ENCODE measurements around the gene SYMPK.

DNA sequence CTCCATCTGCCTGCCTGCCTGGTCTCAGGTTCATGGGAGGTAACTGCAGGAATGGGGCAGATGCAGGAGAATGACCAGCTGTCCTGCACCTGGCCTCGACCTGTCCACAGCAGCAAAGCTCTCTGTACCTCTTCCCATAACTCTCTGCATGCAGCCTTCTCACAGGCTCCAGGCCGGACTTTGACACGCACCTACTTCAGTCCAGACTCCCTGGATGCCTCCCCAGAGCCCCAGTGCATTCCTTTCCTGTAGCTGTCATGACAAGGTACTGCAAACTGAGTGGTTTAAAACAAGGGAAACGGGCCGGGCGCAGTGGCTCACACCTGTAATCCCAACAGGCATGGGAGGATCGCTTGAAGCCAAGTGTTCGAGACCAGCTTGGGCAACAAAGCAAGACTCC is 48.3 kb upstream of the SYMPK start:
- TF ChIP-seq YY1 (IDR thresholded peaks at IDR 0.05; ENCODE audit: insufficient read depth, insufficient read length) (no peak), SUZ12 (IDR thresholded peaks at IDR 0.05; ENCODE audit: extremely low read depth, insufficient read depth, insufficient read length) (no peak)

Measured in NT2/D1 (cell line).